Measurements from ENCODE around the gene CRISPLD2. TPM values are rescaled to one million over a fixed set of nuclear protein-coding genes. Genes with fewer than 3 reads are reported as not detected.

Gene CRISPLD2
- total RNA-seq, 1 donor from 2014 or later: not detected

- TF ChIP-seq CTCF (IDR thresholded peaks at IDR 0.05): no peak
- CTCF ChIA-PET: interaction anchor here (0.6 kb wide), 1 partner anchor 31 kb away, joined by 3 read pairs; no protein-coding TSS in a partner anchor
- POLR2A ChIA-PET: no interaction called here
- intact Hi-C loops (cut with micrococcal nuclease): no loop called here
- Mint-ChIP-seq H3K9me3 (peaks cover 6% of the 10 kb centered on the region), H3K27me3 (peaks cover 7% of the 10 kb centered on the region), H3K36me3 (ENCODE audit: low read depth) (no peaks in the 10 kb centered on the region), H3K4me1 (no peaks in the 10 kb centered on the region), H3K4me3 (no peak overlapping the region), H3K27ac (no peak overlapping the region)
- DNase-seq (no peak), ATAC-seq (ENCODE audit: low read depth) (no peak)
Measured at GRCh38 chr16:84893849-84894599, 74.2 kb downstream of the CRISPLD2 start.

- intact Hi-C loops (cut with micrococcal nuclease): no loop called here
- Mint-ChIP-seq H3K9me3 (peaks cover 6% of the 10 kb centered on the region), H3K27me3 (peaks cover 7% of the 10 kb centered on the region), H3K4me1 (no peaks in the 10 kb centered on the region), H3K36me3 (ENCODE audit: low read depth) (no peaks in the 10 kb centered on the region), H3K4me3 (no peak overlapping the region), H3K27ac (no peak overlapping the region)
- DNase-seq (no peak), ATAC-seq (ENCODE audit: low read depth) (no peak)
- CTCF ChIA-PET: no interaction called here
- TF ChIP-seq CTCF (IDR thresholded peaks at IDR 0.05): no peak
- POLR2A ChIA-PET: no interaction called here
Measured at GRCh38 chr16:84895016-84895415, 75.2 kb downstream of the CRISPLD2 start.

GRCh38 chr16:84896847-84897246 is 77.1 kb downstream of the CRISPLD2 start:
- no peak overlapping the region for H3K4me3 Mint-ChIP-seq
- H3K27me3 Mint-ChIP-seq: peaks cover 7% of the 10 kb centered on the region
- ATAC-seq (ENCODE audit: low read depth) (no peak), DNase-seq (no peak)
- no peak overlapping the region for H3K27ac Mint-ChIP-seq
- no peak for TF ChIP-seq CTCF (IDR thresholded peaks at IDR 0.05)
- H3K4me1 Mint-ChIP-seq: no peaks in the 10 kb centered on the region
- POLR2A ChIA-PET: no interaction called here
- intact Hi-C loops (cut with micrococcal nuclease): no loop called here
- H3K36me3 Mint-ChIP-seq (ENCODE audit: low read depth): no peaks in the 10 kb centered on the region
- CTCF ChIA-PET: no interaction called here
- peaks cover 6% of the 10 kb centered on the region for H3K9me3 Mint-ChIP-seq

GRCh38 chr16:84897911-84898377 is 78.2 kb downstream of the CRISPLD2 start:
- ATAC-seq (ENCODE audit: low read depth) (no peak), DNase-seq (no peak)
- Mint-ChIP-seq H3K36me3 (ENCODE audit: low read depth) (no peaks in the 10 kb centered on the region), H3K4me3 (no peak overlapping the region), H3K4me1 (no peaks in the 10 kb centered on the region), H3K27me3 (peaks cover 7% of the 10 kb centered on the region), H3K9me3 (peaks cover 6% of the 10 kb centered on the region), H3K27ac (no peak overlapping the region)
- ChIA-PET CTCF (no interaction called here), POLR2A (no interaction called here)
- intact Hi-C loops (cut with micrococcal nuclease): no loop called here
- TF ChIP-seq CTCF (IDR thresholded peaks at IDR 0.05): no peak

- Mint-ChIP-seq H3K9me3 (peaks cover 6% of the 10 kb centered on the region), H3K4me1 (no peaks in the 10 kb centered on the region), H3K36me3 (ENCODE audit: low read depth) (no peaks in the 10 kb centered on the region), H3K4me3 (no peak overlapping the region), H3K27ac (no peak overlapping the region), H3K27me3 (peaks cover 5% of the 10 kb centered on the region)
- intact Hi-C loops (cut with micrococcal nuclease): no loop called here
- ATAC-seq (ENCODE audit: low read depth) (no peak), DNase-seq (no peak)
- ChIA-PET POLR2A (no interaction called here), CTCF (no interaction called here)
- no peak for TF ChIP-seq CTCF (IDR thresholded peaks at IDR 0.05)
Measured at GRCh38 chr16:84898447-84898846, 78.7 kb downstream of the CRISPLD2 start.

All from activated B cell treated with CpG ODN at 0.5 μM for 24 hours (primary cell).